ENCODE data around the gene VSTM2L. TPM values are rescaled to one million over a fixed set of nuclear protein-coding genes. Genes with fewer than 3 reads are reported as not detected.

The VSTM2L gene
- total and polyA plus RNA-seq, 2 of the 13 experiments (the other 11 are each of a cell fraction or from before 2014, with no cell fraction given): not detected

DNA sequence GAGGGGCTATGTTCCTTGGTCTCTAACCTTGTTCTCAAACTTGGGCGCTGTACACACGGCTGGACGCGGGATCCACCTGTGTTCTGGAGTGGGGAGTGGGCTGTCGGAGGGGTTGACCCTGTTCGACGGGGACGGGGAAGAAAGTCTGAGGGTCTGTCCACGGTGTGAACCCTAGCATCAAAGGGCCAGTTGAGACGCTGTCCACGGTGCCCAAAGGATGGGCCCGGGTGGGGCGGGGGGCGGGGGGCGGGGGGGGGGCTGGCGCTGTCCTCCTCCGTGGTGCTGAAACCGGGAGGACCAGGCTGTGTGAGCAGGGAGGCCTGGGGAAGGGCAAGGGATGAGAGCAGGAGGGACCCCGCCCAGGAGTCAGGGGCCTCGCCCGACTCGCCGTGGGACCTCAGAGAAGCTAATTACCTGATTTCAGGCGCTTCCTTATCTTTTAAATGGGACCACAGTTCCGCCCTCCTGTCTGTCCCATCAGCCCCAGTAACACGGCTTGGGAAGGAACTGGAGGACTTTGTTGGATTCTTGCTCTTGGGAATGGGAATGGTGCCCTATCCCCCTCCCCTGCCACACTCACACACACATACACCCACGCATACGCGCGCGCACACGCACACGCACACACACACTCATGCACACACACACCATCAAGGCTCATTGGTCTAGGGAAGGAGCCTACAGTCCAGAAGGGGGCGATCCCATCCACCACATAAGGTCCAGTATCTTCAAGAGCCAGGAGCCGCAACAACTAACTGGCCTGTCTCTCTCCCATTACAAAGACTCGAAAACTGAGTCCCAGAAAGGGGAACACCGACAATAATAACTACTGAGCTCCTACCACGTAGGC is 1.0 kb upstream of the VSTM2L start (continued):
- TF ChIP-seq PITX1 (CRISPR knock-in tag; IDR thresholded peaks at IDR 0.05) (0 out of 2 replicates have a peak, but pooled peaks have one; percentile 7), ZNF605 (CRISPR knock-in tag; IDR thresholded peaks at IDR 0.05) (no peak), ZNF441 (CRISPR knock-in tag; IDR thresholded peaks at IDR 0.05; ENCODE audit: borderline replicate concordance) (no peak), ONECUT2 (CRISPR knock-in tag; IDR thresholded peaks at IDR 0.05) (no peak), KLF11 (CRISPR knock-in tag; IDR thresholded peaks at IDR 0.05) (no peak), MYNN (CRISPR knock-in tag; IDR thresholded peaks at IDR 0.05; ENCODE audit: low read depth) (no peak), ZNF790 (CRISPR knock-in tag; IDR thresholded peaks at IDR 0.05; ENCODE audit: borderline replicate concordance) (no peak), ARNT (IDR thresholded peaks at IDR 0.05) (no peak), HDAC1 (CRISPR knock-in tag; IDR thresholded peaks at IDR 0.05) (no peak), ZBTB1 (CRISPR knock-in tag; IDR thresholded peaks at IDR 0.05; ENCODE audit: borderline replicate concordance) (no peak), ZNF207 (IDR thresholded peaks at IDR 0.05; ENCODE audit: borderline replicate concordance) (no peak), GLI4 (CRISPR knock-in tag; IDR thresholded peaks at IDR 0.05; ENCODE audit: borderline replicate concordance) (no peak), NR3C1 (CRISPR knock-in tag; IDR thresholded peaks at IDR 0.05) (no peak), EZH2 (conservative IDR thresholded peaks at IDR 0.05; ENCODE audit: low read depth, low read length) (peak; percentile 41; the same call in 1 of the 2 replicates)
- TF ChIP-seq, protein P1, sequence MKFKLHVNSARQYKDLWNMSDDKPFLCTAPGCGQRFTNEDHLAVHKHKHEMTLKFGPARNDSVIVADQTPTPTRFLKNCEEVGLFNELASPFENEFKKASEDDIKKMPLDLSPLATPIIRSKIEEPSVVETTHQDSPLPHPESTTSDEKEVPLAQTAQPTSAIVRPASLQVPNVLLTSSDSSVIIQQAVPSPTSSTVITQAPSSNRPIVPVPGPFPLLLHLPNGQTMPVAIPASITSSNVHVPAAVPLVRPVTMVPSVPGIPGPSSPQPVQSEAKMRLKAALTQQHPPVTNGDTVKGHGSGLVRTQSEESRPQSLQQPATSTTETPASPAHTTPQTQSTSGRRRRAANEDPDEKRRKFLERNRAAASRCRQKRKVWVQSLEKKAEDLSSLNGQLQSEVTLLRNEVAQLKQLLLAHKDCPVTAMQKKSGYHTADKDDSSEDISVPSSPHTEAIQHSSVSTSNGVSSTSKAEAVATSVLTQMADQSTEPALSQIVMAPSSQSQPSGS (CRISPR knock-in tag; IDR thresholded peaks at IDR 0.05): no peak
- TF ChIP-seq, protein P2, sequence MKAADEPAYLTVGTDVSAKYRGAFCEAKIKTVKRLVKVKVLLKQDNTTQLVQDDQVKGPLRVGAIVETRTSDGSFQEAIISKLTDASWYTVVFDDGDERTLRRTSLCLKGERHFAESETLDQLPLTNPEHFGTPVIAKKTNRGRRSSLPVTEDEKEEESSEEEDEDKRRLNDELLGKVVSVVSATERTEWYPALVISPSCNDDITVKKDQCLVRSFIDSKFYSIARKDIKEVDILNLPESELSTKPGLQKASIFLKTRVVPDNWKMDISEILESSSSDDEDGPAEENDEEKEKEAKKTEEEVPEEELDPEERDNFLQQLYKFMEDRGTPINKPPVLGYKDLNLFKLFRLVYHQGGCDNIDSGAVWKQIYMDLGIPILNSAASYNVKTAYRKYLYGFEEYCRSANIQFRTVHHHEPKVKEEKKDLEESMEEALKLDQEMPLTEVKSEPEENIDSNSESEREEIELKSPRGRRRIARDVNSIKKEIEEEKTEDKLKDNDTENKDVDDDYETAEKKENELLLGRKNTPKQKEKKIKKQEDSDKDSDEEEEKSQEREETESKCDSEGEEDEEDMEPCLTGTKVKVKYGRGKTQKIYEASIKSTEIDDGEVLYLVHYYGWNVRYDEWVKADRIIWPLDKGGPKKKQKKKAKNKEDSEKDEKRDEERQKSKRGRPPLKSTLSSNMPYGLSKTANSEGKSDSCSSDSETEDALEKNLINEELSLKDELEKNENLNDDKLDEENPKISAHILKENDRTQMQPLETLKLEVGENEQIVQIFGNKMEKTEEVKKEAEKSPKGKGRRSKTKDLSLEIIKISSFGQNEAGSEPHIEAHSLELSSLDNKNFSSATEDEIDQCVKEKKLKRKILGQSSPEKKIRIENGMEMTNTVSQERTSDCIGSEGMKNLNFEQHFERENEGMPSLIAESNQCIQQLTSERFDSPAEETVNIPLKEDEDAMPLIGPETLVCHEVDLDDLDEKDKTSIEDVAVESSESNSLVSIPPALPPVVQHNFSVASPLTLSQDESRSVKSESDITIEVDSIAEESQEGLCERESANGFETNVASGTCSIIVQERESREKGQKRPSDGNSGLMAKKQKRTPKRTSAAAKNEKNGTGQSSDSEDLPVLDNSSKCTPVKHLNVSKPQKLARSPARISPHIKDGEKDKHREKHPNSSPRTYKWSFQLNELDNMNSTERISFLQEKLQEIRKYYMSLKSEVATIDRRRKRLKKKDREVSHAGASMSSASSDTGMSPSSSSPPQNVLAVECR (CRISPR knock-in tag; IDR thresholded peaks at IDR 0.05; ENCODE audit: borderline replicate concordance): 0 out of 2 replicates have a peak, but pooled peaks have one; percentile 11
- TF ChIP-seq, protein P3, sequence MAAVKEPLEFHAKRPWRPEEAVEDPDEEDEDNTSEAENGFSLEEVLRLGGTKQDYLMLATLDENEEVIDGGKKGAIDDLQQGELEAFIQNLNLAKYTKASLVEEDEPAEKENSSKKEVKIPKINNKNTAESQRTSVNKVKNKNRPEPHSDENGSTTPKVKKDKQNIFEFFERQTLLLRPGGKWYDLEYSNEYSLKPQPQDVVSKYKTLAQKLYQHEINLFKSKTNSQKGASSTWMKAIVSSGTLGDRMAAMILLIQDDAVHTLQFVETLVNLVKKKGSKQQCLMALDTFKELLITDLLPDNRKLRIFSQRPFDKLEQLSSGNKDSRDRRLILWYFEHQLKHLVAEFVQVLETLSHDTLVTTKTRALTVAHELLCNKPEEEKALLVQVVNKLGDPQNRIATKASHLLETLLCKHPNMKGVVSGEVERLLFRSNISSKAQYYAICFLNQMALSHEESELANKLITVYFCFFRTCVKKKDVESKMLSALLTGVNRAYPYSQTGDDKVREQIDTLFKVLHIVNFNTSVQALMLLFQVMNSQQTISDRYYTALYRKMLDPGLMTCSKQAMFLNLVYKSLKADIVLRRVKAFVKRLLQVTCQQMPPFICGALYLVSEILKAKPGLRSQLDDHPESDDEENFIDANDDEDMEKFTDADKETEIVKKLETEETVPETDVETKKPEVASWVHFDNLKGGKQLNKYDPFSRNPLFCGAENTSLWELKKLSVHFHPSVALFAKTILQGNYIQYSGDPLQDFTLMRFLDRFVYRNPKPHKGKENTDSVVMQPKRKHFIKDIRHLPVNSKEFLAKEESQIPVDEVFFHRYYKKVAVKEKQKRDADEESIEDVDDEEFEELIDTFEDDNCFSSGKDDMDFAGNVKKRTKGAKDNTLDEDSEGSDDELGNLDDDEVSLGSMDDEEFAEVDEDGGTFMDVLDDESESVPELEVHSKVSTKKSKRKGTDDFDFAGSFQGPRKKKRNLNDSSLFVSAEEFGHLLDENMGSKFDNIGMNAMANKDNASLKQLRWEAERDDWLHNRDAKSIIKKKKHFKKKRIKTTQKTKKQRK (IDR thresholded peaks at IDR 0.05; ENCODE audit: low read length): no peak
- TF ChIP-seq, protein P4, sequence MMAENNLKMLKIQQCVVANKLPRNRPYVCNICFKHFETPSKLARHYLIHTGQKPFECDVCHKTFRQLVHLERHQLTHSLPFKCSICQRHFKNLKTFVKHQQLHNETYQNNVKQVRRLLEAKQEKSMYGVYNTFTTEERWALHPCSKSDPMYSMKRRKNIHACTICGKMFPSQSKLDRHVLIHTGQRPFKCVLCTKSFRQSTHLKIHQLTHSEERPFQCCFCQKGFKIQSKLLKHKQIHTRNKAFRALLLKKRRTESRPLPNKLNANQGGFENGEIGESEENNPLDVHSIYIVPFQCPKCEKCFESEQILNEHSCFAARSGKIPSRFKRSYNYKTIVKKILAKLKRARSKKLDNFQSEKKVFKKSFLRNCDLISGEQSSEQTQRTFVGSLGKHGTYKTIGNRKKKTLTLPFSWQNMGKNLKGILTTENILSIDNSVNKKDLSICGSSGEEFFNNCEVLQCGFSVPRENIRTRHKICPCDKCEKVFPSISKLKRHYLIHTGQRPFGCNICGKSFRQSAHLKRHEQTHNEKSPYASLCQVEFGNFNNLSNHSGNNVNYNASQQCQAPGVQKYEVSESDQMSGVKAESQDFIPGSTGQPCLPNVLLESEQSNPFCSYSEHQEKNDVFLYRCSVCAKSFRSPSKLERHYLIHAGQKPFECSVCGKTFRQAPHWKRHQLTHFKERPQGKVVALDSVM (CRISPR knock-in tag; IDR thresholded peaks at IDR 0.05): no peak

Measured in HepG2 (cell line).